HG03139 (cell line): ENCODE measurements around the gene GLRX5.
"Not testable (repeated sequence)": the region's sequence is repeated elsewhere in the genome, so short reads cannot be mapped to it uniquely, and the experiment has no call there.

Experiments
- ATAC-seq: cut with Tn5 transposase; IDR thresholded peaks from one replicate; pipeline ENCODE4 v1.9.1; 2021; ENCODE audit not compliant: unreplicated experiment

GLRX5 gene

DNA sequence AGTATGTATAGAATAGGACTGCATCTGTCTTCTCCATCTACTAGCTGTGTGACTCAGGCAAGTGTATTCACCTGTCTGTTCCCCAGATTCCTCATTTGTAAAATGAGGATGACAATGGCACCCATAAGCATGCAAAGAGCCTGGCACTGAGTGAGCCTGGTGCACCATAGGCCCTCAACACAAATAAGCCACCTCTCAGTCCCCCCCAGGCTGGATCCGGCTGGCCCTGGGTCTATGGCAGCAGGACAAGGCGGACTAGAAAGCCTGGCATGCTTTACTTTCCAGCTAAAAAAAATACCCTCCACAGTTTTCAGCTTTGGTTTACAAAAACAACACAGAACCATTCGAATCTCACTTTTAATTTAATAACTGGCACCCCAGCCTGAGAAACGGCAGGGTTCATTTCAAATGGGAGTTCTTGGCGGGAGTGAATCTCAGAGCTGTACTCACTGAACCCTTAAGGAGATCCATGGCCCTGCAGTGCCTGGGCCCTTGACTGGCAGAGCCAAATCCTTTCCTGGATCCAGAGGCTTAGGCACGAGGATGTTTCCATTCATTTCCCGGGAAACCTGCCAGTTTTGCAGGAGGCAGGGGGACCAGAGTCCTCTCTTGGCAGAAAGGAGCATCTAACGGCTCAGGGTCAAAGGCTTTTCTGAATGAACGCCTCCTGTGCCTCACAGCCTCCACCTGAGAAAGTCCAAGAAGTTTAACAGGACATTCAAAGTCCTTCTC is 36.1 kb upstream of the GLRX5 start:
- no peak for ATAC-seq

DNA sequence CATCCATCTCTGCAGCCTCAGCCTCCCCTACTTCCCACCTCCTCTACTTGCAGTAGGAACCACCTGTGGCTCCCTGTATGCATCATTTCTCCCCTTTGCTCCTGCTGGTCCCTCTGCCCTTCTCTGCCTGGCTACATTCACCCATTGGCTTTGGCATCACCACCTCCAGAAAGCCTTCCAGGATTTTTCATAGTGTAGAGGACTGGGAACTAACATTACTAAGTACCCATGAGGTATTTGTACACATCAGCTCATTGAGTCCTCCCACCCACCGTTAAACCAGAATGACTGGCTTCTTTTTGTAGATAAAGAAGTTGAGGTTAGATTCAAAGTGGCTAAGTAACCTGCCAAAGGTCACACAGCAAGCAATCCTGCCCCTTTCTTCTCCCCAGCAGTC is 35.5 kb upstream of the GLRX5 start:
- ATAC-seq = no peak

DNA sequence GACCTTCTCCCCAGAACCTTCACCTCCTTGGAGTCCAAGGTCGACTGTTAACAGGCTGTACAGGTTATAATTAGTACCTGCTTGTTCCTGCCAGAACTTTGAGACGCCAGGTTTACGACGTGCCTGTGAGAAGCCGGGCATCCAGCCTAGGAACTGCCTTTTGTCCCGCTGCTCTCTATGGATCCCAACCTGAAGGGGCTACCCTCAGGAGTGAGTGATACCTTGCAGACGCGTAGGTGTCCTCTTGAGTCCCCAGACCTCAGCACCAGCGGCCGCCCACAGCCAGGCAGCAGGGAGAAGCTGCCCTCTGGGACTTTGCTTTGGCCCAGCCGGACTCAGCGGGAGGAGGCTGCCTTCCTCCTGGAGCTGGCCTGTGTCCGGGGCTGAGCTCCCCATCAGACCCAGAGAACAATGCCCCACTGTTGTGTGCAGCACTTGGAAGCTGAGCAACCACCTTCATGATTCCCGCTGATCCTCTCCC is 34.6 kb upstream of the GLRX5 start:
- no peak for ATAC-seq

DNA sequence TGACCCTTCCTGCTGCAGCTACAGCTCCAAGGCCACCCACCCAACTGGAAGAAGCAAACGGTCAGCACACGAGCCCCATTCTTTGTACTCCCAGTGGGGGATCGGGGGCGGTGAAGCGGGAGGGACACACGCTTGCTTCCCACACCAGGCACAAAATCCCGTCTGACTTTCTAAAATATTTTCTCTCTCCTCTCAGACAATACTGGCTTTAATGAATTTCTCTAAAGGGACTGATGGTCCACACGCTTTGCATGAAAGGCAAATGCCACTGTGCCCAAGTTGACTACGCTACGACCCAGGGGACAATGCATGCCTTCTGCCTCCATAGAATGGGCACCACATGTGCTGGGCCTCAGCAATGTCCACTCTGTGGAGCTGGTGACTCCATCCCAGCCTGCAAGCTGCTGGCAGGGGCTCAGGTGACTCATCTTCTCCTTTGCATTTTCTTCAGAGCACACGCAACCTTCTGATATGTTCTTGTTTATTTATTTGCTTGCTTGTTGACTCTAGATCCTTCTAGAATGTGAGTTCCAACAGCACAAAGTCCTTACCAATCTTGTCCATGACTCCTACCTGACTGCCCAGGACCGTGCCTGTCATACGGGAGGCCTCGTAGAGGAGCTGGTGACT is 34.0 kb upstream of the GLRX5 start:
- no peak for ATAC-seq

DNA sequence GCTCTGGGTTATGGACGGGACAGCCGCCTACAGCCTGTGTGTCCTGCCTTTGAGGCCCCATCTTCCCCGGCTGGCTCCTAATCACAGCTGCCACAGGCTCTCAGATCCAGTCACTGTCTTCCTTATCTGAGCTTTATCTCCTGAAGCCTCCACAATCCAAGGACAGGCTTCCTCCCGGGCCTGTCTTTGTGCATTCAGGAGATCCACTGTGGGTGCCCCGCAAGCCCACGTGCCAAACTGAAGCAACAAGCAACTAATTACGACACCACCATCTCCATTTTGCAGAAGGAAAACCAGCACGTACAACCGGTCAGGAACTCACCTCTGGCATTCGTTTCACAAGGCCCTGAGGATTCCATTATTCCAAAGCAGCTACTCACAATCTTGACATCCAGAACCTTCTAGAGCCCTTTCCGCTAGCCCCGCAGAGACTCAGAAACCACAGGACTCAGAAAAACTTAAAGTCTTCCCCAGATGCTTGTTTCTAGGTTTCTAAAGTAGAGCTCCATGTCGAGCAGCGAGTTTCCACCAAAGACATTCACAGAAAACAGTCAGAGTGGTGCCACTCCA is 32.4 kb upstream of the GLRX5 start:
- ATAC-seq = no peak

DNA sequence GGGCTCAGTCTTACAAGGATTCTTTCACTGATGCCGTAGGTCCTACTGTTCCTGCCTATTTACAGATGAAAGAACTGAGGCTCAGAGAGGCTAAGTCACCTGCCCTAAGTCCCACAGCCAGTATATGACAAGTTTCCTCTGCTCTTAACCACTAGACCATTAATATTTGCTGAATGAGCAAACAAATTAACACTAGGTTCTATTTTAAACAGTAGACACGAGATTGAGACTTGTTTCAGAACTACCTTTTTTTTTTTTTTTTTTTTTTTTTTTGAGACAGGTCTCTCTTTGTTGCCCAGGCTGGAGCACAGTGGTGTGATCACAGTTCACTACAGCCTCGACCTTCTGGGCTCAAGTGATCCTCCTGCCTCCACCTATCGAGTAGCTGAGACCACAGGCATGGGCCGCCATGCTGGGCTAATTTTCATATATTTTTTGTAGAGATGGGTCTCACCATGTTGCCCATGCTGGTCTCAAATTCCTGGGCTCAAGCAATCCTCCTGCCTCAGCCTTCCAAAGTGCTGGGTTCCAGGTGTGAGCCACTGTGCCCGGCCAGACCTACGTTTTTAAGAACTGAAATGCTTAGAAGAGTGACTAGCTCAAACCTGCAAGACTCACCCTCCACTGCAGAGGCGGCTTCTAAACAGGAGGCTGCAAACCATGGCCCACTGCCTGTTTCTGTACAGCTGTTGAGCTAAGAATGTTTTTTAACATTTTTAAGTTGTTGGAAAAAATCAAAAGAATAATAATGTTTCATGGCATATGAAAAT is 31.3 kb upstream of the GLRX5 start:
- ATAC-seq = peak; percentile 36

DNA sequence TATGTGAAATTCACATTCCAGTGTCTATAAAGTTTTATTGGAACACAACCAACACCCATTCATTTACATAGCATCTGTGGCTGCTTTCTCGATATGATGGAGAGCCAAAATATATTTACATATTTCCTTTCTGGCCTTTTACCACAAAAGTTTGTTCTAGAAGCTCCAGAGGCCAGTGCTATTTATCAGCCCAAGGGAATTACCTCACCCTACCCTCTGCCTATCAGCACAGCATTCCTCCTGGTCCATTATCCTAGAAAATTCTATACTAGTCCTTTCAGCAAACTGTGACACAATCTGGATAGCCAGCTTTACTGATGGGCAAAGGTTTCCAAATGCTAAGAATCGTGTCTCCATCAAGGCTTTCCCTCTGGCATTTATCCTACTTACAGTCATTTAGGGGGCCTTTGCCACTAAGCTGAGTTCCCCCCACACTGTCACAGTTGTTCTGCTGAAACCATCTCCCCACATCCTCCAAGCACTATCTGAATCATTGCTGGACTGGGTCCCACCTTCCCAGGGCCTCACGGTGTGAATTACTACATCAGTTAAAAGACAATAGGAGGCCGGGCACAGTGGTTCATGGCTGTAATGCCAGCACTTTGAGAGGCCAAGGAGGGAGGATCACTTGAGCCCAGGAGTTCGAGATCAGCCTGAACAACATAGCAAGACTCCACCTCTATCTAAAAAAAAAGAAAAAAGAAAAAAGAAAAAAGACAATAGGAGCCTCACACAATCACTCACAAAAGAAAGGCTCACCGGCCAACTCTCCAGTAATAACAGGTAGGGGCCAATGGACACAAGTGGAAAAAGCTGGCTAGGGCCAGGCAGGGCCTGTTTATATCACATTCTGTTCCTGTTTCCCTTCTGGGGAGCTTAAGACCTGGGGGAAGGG is 30.5 kb upstream of the GLRX5 start:
- ATAC-seq = no peak

DNA sequence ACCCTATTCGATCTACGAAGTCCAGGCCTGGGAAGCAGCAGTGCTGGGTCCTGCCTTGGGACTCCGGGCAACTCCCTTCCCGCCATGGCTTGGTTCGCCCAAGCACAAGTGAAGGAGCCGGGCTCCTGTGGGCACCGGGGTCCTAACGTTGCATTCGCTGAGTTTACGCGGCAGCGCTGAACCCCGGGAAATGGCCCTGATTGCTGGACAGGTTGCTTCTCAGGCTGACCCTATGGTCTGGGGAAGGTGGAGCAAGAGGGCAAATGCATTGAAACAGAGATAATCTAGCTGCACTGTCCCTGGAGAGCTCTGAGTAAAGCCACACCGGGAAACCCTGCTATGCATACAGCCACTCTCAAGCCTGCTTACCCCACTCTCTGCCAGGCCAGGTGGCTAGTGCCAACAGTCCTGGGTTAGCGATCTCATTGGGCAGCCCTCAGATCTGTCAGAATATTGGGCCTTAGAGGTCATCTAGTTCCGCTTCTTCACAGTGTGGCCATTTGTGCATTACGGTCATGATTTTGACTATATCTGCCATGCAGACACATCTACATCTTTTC is 29.7 kb upstream of the GLRX5 start:
- peak; percentile 27 for ATAC-seq

DNA sequence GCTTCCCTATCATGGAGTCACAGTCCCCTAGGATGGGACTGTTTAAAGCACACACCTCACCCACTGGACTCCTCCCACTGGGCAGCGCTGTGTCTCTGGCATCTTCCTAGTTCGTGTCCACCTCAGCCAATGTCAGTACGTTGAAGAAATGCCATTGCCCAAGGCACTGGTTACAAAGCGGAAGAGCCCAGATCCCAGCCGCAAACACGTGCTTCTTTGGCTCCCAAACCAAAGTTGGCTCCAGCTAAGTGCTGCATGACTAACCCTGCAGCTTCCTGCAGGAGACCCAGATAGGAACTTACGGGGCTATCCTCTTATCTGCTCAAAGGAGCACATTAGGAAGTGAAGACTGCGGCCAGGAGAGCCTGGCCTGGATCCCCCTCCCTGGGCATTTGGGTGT is 27.7 kb upstream of the GLRX5 start:
- no peak for ATAC-seq

DNA sequence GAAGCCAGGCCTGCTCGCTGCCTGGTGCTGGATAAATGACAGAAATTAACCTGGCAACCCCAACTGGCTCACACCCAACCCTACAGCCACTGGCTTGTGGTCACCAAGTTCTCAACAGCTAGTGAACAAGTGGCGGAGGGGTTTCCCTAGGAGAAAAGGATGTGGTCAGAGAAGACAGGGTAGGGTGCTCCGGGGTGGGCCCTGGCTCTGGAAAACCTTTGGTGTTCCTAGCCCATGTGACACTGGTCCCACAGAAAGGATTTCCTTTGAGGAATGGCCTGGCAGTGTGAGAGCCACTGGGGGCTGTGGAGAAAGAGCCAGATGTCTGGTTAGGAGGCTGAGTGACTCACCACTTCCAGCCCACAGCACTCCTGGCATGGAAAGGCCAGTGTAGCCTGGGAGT is 27.1 kb upstream of the GLRX5 start:
- ATAC-seq = peak; percentile 32

DNA sequence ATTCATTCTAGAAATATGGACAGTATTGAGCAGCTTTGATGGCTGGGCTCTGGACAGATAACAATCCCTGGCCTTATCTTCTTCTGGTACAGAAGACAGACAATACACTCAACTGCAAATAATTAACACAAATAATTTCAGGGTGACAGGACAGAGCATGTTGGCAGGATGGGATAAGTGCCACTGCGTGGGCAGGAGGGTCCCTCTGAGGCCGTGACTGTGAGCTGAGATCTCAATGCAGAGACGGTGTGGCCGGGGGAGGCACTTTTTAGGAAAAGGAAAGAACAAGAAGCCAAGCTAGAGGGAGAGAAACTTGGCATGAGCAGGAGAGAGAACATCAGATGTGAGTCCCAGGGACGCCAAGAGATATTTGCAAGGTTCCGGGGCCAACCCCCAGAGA is 26.5 kb upstream of the GLRX5 start:
- ATAC-seq = no peak

DNA sequence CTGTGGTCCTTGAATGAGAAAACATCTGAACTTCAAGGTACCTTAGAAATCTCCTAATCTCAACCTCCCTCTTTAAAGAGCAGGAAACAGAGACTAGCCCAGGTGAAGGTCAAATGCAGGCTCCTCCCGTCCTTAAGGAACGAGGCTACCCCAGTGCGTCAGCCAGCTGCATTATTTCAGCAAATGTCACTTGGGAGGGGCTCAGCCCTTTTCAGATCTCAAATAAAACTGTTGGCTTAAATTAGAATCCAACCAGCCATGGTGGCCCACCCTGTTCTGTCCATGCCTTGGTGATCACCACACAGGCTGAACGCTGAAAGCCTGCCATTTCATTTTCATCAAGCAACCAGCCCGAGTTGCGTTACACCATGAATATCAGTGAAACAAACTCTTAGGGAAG is 25.4 kb upstream of the GLRX5 start:
- no peak for ATAC-seq

DNA sequence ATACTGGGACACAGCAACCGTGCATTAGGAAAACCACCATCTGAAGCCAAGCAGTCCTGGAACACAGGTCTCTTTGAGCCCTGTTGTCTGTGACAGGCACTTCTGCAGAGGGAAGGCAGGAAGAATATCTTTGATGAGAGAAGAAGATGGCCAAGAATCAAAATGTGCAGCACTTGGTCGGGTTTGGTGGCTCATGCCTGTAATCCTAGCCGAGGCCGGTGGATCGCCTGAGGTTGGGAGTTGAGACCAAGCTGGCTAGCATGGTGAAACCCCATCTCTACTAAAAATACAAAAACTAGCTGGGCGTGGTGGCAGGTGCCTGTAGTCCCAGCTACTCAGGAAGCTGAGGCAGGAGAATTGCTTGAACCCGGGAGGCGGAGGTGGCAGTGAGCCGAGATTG is 24.5 kb upstream of the GLRX5 start:
- not testable (repeated sequence) for ATAC-seq

DNA sequence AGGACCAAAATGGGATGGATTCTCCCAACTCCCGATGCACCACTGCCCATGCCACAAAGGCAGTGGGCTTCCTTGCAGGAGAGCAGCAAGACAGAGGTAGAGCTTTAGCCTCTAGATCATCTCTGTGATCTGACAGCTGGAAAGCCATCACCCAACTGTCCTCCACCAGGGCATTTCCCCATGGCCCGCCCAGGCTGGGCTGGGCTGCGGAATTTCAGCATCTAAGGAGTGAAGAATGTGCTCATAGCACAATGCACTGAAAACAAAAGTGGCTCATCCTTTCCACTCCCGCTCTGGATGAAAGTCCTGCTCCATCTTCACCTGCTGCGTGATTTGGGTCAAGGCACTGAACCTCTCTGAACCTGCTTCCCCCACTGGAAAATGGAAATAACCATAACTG is 24.0 kb upstream of the GLRX5 start:
- ATAC-seq = no peak

DNA sequence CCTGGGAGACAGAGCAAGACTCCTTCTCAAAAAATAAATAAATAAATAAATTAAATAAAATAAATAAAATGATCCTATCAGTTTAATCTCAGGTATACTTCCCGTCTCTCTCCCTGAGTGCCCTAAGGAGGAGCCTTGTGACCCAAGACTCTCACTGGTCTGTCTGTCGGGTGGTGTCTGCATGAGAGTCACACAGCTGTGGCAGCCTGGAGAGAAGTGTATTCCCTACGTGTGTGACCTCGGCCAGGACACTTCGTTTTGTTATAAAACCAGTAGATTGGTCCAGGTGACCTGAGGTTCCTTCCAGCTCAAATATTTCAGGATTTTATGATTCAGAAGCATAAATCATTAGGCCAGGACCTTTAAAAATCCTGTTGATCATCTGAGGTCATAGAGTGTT is 23.2 kb upstream of the GLRX5 start:
- ATAC-seq = no peak

DNA sequence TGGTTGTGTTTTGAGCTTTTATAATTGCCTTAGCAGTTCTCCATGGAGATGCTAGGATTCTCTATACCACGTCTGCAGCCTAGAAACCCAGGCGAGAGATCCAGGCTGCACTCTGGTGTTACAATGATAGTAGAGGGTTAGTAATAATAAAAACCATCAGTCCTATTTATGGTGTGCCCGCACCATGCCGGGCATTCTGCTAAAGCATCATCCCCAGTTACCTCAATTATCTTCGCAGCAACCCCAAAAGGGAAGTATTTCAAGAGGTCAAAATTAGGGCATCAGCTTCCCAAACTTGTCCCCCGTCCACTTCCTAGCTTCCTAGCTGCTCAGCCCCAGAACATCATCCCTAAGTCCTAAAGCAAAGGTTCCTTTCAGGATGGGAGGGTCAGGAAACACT is 21.6 kb upstream of the GLRX5 start:
- ATAC-seq = no peak

DNA sequence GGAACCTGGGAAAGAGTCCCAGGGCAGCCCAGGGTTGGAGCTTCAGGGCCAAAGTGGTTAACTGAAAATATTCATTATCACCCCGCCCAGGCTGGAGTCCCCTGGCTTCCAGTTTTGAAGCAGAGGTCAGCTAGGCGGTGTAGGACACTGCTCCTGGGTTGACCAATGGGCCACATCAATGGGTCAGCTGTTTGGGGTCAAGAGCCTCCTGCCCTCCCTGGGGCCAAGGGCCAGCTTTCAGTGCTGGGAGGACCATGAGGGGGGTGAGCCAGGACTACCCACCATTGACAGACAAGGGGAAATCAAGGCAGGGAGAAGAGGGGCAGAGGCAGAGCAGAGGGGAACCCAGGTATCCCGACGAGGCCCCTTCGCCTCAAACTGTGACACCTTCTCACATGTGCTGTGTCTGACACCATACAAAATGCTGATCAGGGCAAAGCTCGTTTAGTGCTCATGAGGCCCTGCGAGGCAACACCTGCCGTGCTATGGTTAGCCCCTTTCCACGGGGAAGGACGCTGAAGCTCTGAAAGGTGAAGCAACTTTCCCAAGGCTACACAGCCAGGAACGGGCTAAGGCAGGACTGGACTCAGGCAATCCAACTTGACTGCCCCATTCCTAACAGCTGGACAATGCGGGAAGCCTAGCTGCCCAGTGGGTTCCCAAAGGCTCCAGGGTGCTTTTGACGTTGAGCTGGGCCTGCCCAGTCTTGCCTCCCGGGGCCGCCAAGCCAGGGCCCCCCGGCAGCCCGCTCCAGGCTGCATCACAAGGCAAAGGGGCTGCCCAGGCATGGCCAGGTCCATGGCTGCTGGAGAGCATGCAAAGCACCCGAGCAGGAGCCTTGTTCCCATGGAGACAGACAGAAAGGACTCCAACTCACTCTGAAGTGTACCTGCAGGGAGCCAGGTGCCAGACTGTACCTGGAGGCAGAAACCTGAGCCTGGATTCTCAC is 20.4 kb upstream of the GLRX5 start:
- ATAC-seq = no peak

DNA sequence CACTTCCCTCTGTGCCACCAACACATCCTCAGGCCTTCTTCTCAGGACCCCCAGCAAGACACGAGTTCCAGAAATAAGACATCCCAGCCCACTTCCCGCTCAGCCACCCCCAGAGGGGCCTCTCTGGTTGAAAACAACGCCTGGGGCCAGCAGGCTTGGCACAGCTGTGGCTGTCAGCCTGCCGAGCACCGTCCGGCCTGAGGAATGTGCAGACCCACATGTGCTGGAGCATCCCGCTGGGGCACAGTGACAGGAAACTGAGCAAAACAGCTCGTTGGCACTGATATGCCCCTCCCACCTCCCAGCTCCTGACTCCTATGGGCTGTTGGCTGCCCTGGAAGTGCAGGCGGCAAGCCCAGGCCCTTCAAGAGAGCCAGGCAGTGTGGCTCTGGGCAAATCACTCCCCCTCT is 19.8 kb upstream of the GLRX5 start:
- no peak for ATAC-seq
